Choroid plexus epithelial cell (primary cell): ENCODE results near the gene MAG.

Experiments
- DNase-seq: peaks from one replicate; pipeline ENCODE4 v3.0.0-alpha.2; 2010; ENCODE audit warnings: low read depth
- H3K4me3 ChIP-seq: 2 replicates; pipeline ENCODE4 v1.5.1; 2011; ENCODE audit warnings: low read depth, mild to moderate bottlenecking, control low read depth, low read length, moderate library complexity
- TF ChIP-seq, protein P1 (sequence below): conservative IDR thresholded peaks from 2 replicates; pipeline ENCODE4 v1.5.1; 2011; ENCODE audit warnings: low read depth, mild to moderate bottlenecking, control low read depth, inconsistent platforms, low read length, moderate library complexity

The MAG gene

DNA sequence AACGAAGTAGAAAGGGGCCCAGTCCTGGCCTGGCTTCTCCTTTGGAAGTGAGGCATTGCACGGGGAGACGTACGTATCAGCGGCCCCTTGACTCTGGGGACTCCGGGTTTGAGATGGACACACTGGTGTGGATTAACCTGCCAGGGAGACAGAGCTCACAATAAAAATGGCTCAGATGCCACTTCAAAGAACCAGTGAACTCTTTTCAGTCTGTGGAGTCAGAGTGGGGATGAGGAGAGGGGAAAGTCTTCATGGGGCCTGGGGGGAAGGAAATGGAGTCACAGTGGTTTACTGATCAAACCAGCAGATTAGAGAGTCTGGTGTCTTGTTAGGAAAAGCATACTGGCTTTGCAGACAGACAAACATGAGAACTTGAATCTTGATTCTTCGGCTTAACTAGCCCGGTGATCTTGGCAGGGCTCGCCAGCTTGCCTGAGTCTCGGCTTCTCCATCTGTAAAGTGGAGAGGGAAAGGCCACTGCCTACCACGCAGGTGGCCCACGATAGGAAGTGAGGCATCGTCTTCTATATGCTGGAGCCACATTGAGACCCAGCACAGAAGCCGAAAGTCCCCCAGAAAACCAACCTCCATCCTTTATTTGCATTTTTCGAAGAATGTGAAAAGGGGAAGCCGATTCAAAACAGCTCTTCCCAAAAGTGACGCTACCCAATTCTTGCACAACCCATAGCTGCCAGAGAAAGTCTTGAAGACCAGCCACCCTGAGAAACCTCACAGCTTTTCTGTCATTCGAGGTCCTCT is 55.4 kb downstream of the MAG start, which contains the start of gene FFAR1:
Gene FFAR1, plus strand, starts transcription at position 732 of the 759 bp plus-strand sequence. CDS start 3,650 bp downstream, outside the sequence.
- TF ChIP-seq, protein P1, sequence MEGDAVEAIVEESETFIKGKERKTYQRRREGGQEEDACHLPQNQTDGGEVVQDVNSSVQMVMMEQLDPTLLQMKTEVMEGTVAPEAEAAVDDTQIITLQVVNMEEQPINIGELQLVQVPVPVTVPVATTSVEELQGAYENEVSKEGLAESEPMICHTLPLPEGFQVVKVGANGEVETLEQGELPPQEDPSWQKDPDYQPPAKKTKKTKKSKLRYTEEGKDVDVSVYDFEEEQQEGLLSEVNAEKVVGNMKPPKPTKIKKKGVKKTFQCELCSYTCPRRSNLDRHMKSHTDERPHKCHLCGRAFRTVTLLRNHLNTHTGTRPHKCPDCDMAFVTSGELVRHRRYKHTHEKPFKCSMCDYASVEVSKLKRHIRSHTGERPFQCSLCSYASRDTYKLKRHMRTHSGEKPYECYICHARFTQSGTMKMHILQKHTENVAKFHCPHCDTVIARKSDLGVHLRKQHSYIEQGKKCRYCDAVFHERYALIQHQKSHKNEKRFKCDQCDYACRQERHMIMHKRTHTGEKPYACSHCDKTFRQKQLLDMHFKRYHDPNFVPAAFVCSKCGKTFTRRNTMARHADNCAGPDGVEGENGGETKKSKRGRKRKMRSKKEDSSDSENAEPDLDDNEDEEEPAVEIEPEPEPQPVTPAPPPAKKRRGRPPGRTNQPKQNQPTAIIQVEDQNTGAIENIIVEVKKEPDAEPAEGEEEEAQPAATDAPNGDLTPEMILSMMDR: no peak
- DNase-seq: no peak
- H3K4me3 ChIP-seq: no peak within 1 kb of the TSS

DNA sequence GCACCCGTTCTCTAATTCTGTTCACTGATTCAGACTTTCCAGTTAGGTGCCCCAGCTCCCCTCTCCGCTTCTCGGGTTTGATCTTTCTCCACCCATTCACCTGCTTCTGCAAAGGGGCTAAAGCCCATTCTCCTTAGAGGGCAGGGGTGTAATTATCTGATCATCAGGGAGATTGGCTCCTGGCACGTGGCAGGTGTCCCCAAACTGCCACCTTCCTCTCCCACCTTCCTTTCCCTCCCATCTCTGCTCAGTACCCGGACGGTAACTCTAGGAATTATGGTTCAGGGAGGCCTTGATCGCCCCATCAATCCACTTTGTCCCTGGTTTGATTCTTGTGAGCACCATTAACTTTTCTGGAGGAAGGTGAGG is 56.0 kb downstream of the MAG start:
- H3K4me3 ChIP-seq: no peak overlapping the region

DNA sequence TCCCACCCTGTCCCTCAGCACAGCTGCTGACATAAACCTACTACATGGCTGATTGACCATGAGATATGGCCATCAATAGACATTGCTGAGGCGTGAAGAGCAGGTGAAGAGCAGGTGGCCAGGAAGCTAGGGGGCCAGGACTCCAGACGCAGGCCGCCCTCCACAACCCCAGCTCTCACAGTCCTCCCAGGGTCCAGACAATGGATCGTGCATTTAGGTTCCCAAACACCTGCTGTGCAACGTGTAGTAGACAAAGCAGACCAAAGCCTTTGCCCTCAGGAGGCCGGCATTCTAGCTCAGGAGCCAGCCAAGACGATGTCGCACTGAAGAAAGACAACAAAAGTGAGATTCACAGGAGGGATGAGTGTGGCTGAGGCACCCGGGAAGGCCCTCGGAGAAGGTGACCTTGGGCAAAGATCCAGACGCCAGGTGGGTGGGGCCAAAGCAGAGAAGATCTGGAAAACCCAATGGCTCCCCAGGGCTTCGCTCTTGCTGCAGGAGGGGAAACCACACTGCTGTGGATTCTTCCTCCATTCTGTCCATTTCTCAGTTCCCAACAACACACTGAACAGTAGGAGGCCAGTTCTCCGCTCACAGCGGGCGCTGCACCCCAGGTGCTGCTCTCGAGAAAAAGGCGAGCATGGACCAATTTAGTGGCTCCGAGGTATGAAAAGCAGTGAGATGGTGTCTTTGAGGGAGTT is 57.1 kb downstream of the MAG start:
- DNase-seq: no peak

More for the DNA sequence above, 56.0 kb downstream of the MAG start:
- TF ChIP-seq, protein P1: no peak
- DNase-seq: no peak

DNA sequence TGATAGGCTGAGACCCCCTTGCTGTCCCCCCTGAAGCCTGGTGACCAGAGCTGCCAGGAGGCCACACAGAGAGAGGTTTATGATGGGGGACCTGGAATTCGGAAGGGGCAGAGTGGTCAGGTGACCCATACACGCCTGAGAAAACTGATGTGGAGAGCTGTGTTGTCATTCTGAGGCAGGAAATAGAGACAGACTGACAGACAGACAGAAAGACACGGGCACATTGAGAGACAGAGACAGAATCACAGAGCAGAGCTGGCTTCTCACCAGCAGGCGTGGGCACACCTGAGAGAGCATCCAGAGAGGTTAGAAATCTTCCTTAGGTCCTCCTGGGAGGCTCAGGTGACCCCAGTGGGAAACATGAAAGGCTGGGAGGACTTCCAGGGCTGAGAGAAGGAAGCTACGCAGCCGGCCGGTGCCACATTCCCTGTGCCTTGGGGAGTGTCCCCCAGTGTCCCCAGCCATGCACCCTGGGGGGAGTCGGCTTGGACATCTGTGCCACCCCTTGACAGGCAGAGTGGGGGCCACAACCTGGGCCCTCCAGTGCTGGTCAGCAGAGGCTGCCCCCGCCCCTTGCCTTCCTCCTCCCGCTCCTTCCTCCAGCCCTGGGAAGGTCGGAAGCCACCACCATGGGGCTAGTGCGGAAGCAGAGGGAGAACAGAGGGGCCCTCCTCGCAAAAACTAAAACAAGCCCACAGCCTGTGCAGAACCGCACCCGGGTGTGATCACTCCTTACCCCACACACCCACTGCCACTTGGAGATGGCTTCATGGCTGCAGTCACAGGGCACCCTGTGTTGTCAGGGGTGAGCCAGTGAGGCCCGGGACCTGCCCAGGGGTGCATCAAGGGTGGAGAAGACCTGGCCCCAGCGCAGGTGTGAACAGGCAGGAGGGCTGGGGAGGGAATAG is 57.9 kb downstream of the MAG start:
- no peak overlapping the region for H3K4me3 ChIP-seq
- TF ChIP-seq, protein P1: no peak
- no peak for DNase-seq

More for the DNA sequence above, 57.1 kb downstream of the MAG start:
- no peak overlapping the region for H3K4me3 ChIP-seq
- TF ChIP-seq, protein P1: no peak

DNA sequence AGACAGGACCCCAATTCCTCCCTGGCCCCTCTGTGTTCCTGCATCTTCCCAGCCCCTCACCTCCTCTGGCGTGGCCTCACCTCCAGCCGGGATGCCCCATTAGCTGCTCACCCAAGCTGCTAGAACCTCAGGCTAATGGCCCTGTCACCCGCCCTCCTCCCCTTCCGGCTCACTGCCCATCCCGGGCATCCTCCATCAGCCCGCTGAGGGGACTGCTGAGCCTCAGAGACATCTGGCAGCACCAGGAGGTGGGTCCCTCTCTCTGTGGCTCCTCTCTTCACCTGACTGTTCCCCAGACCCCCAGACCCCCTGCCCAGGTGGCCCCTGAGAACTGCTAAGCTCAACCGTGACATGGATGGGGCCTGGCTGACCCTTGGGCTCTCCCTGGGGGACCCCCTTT is 58.6 kb downstream of the MAG start:
- TF ChIP-seq, protein P1: no peak
- no peak for DNase-seq
- no peak overlapping the region for H3K4me3 ChIP-seq

DNA sequence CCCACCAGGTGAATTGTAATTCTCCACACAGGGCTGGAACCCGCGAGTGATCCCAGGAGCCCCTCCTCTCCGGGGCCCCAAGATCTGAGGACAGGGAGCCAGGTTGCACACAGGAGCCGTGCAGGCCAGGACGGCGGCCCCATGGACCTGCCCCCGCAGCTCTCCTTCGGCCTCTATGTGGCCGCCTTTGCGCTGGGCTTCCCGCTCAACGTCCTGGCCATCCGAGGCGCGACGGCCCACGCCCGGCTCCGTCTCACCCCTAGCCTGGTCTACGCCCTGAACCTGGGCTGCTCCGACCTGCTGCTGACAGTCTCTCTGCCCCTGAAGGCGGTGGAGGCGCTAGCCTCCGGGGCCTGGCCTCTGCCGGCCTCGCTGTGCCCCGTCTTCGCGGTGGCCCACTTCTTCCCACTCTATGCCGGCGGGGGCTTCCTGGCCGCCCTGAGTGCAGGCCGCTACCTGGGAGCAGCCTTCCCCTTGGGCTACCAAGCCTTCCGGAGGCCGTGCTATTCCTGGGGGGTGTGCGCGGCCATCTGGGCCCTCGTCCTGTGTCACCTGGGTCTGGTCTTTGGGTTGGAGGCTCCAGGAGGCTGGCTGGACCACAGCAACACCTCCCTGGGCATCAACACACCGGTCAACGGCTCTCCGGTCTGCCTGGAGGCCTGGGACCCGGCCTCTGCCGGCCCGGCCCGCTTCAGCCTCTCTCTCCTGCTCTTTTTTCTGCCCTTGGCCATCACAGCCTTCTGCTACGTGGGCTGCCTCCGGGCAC is 59.6 kb downstream of the MAG start:
- TF ChIP-seq, protein P1: no peak
- DNase-seq: no peak
- no peak overlapping the region for H3K4me3 ChIP-seq
